ENCODE data around the gene PLA2G2F. TPM values are rescaled to one million over a fixed set of nuclear protein-coding genes. Genes with fewer than 3 reads are reported as not detected.

PLA2G2F gene
- total and polyA plus RNA-seq, 9 of the 15 experiments (the other 6 are each of a cell fraction or from before 2014, with no cell fraction given) = not detected

- peak; percentile 95 for TF ChIP-seq MGA (IDR thresholded peaks at IDR 0.05)
- no peak for TF ChIP-seq NR4A1 (CRISPR knock-in tag; IDR thresholded peaks at IDR 0.05)
- TF ChIP-seq NR4A1 (tag; IDR thresholded peaks at IDR 0.05) = peak; percentile 57
- peak; percentile 87 for TF ChIP-seq ZBTB40 (IDR thresholded peaks at IDR 0.05)
- TF ChIP-seq ZBTB40 (CRISPR knock-in tag; IDR thresholded peaks at IDR 0.05) = no peak
- TF ChIP-seq SMARCA5 (IDR thresholded peaks at IDR 0.05) = peak; percentile 95
- peak; percentile 77 to 80 for TF ChIP-seq TRIM24 (IDR thresholded peaks at IDR 0.05)
Measured at GRCh38 chr1:20184997-20185833, 46.1 kb downstream of the PLA2G2F start (continued).

Measured in K562 (cell line).